Type B pancreatic cell (in vitro differentiated cells): ENCODE data around the gene EMILIN2. TPM values are rescaled to one million over a fixed set of nuclear protein-coding genes. Genes with fewer than 3 reads are reported as not detected.

Experiments used
- DNase-seq: peaks from one replicate; pipeline ENCODE4 v3.0.0; 2021; ENCODE audit warnings: mixed read lengths; ENCODE audit not compliant: unreplicated experiment; ENCODE audit errors: extremely low spot score
- H3K27ac Mint-ChIP-seq: 2 replicates; pipeline ENCODE4 v1.8.0; 2021; ENCODE audit warnings: mild to moderate bottlenecking, mixed read lengths
- H3K27me3 Mint-ChIP-seq: 2 replicates; pipeline ENCODE4 v1.8.0; 2021; ENCODE audit warnings: mixed read lengths
- H3K36me3 Mint-ChIP-seq: 2 replicates; pipeline ENCODE4 v1.8.0; 2021; ENCODE audit warnings: mixed read lengths
- H3K4me1 Mint-ChIP-seq: one replicate; pipeline ENCODE4 v1.8.0; 2021; ENCODE audit warnings: mixed read lengths; ENCODE audit not compliant: unreplicated experiment
- H3K4me3 Mint-ChIP-seq: 2 replicates; pipeline ENCODE4 v1.8.0; 2021; ENCODE audit warnings: mild to moderate bottlenecking, mixed read lengths
- H3K9me3 Mint-ChIP-seq: 2 replicates; pipeline ENCODE4 v1.8.0; 2021; ENCODE audit warnings: mixed read lengths
- total RNA-seq: library from RNA; stranded (reverse); gene quantifications from 2 replicates; pipeline ENCODE4 v1.2.1, GENCODE V29; 2021; ENCODE audit warnings: low replicate concordance
- TF ChIP-seq, protein P1 (sequence below): fragments of 200-600 bp; sonication (generic); conservative IDR thresholded peaks from 2 replicates; pipeline ENCODE4 v1.5.0; 2021; ENCODE audit warnings: antibody characterized with exemption, mild to moderate bottlenecking

The EMILIN2 gene
- total RNA-seq, 1 donor from 2014 or later, result 9.4 TPM

GRCh38 chr18:2883076-2883735 lies 36.4 kb downstream of the EMILIN2 start:
- H3K36me3 Mint-ChIP-seq, result peaks cover 7% of the 10 kb centered on the region
- H3K4me1 Mint-ChIP-seq, result peaks cover 12% of the 10 kb centered on the region
- no peak for DNase-seq
- H3K4me3 Mint-ChIP-seq, result no peak overlapping the region
- H3K27me3 Mint-ChIP-seq, result peaks cover 7% of the 10 kb centered on the region
- TF ChIP-seq, protein P1, sequence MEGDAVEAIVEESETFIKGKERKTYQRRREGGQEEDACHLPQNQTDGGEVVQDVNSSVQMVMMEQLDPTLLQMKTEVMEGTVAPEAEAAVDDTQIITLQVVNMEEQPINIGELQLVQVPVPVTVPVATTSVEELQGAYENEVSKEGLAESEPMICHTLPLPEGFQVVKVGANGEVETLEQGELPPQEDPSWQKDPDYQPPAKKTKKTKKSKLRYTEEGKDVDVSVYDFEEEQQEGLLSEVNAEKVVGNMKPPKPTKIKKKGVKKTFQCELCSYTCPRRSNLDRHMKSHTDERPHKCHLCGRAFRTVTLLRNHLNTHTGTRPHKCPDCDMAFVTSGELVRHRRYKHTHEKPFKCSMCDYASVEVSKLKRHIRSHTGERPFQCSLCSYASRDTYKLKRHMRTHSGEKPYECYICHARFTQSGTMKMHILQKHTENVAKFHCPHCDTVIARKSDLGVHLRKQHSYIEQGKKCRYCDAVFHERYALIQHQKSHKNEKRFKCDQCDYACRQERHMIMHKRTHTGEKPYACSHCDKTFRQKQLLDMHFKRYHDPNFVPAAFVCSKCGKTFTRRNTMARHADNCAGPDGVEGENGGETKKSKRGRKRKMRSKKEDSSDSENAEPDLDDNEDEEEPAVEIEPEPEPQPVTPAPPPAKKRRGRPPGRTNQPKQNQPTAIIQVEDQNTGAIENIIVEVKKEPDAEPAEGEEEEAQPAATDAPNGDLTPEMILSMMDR, result no peak
- no peak overlapping the region for H3K27ac Mint-ChIP-seq
- H3K9me3 Mint-ChIP-seq, result peaks cover 11% of the 10 kb centered on the region

DNA sequence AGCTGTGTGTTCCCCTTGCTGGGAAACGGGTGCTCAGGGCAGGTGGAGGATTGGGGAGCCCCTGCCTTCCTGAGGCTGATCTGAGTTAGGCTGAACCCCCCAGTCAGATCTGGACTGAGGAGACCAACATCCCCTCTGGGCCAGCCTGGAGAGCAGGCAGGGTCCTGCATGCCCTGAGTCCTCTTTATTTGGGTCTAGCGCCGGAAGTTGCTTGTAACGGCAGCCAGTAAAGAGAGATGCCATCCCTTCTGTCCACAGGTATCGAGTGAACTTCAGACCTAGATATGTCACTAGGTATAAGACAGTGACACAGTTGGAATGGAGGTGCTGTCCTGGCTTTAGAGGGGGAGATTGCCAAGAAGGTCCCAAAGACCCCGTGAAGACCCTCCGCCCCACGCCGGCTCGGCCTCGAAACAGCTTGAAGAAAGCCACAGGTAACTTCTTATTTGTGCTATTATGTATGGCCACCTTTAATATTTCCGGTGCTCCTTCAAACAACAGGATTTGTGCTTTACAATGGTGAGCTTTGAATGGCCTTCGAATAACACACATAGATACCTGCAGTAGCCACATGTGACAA lies 38.0 kb downstream of the EMILIN2 start:
- H3K4me3 Mint-ChIP-seq, result no peak overlapping the region

GRCh38 chr18:2887470-2887869 lies 40.7 kb downstream of the EMILIN2 start:
- Mint-ChIP-seq H3K27ac (no peak overlapping the region), H3K36me3 (peaks cover 7% of the 10 kb centered on the region), H3K4me3 (no peak overlapping the region), H3K4me1 (no peaks in the 10 kb centered on the region), H3K9me3 (peaks cover 11% of the 10 kb centered on the region), H3K27me3 (no peaks in the 10 kb centered on the region)
- TF ChIP-seq, protein P1, result no peak
- DNase-seq, result no peak

More for the DNA sequence above, 38.0 kb downstream of the EMILIN2 start:
- H3K4me1 Mint-ChIP-seq, result peaks cover 6% of the 10 kb centered on the region
- peaks cover 7% of the 10 kb centered on the region for H3K36me3 Mint-ChIP-seq
- H3K27me3 Mint-ChIP-seq, result peaks cover 3% of the 10 kb centered on the region
- TF ChIP-seq, protein P1, result no peak
- H3K27ac Mint-ChIP-seq, result no peak overlapping the region
- DNase-seq, result no peak
- peaks cover 11% of the 10 kb centered on the region for H3K9me3 Mint-ChIP-seq

- Mint-ChIP-seq H3K4me1 (peaks cover 10% of the 10 kb centered on the region), H3K4me3 (no peak overlapping the region)
- no peak for DNase-seq
These were observed 43.0 kb downstream of the EMILIN2 start for GRCh38 chr18:2889761-2890192.

DNA sequence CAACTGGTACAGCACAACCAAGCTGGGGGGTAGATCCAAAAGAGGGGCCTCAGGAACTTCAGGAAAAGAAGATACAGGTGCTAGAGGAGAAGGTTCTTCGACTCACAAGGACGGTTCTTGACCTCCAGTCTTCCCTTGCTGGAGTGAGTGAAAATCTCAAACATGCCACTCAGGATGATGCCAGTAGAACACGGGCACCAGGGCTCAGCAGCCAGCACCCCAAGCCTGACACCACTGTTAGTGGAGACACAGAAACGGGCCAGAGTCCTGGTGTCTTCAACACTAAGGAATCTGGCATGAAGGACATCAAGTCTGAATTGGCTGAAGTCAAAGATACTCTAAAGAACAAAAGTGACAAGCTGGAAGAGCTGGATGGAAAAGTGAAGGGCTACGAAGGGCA lies 43.8 kb downstream of the EMILIN2 start:
- Mint-ChIP-seq H3K9me3 (peaks cover 20% of the 10 kb centered on the region), H3K27me3 (no peaks in the 10 kb centered on the region), H3K27ac (no peak overlapping the region), H3K4me1 (peaks cover 14% of the 10 kb centered on the region), H3K4me3 (no peak overlapping the region), H3K36me3 (peaks cover 12% of the 10 kb centered on the region)
- TF ChIP-seq, protein P1, result no peak
- no peak for DNase-seq

More at GRCh38 chr18:2889761-2890192, 43.0 kb downstream of the EMILIN2 start:
- H3K9me3 Mint-ChIP-seq, result peaks cover 17% of the 10 kb centered on the region
- H3K27me3 Mint-ChIP-seq, result no peaks in the 10 kb centered on the region
- peaks cover 8% of the 10 kb centered on the region for H3K36me3 Mint-ChIP-seq
- TF ChIP-seq, protein P1, result no peak
- no peak overlapping the region for H3K27ac Mint-ChIP-seq
